NCI-H2227 (cell line): ENCODE data around the gene FAM72A.
"Not testable (repeated sequence)": the region's sequence is repeated elsewhere in the genome, so short reads cannot be mapped to it uniquely, and the experiment has no call there.

Experiments
- DNase-seq: peaks from one replicate; lab custom pipeline; 2025; ENCODE audit not compliant: unreplicated experiment; lab: John Stamatoyannopoulos, UW

FAM72A gene

DNA sequence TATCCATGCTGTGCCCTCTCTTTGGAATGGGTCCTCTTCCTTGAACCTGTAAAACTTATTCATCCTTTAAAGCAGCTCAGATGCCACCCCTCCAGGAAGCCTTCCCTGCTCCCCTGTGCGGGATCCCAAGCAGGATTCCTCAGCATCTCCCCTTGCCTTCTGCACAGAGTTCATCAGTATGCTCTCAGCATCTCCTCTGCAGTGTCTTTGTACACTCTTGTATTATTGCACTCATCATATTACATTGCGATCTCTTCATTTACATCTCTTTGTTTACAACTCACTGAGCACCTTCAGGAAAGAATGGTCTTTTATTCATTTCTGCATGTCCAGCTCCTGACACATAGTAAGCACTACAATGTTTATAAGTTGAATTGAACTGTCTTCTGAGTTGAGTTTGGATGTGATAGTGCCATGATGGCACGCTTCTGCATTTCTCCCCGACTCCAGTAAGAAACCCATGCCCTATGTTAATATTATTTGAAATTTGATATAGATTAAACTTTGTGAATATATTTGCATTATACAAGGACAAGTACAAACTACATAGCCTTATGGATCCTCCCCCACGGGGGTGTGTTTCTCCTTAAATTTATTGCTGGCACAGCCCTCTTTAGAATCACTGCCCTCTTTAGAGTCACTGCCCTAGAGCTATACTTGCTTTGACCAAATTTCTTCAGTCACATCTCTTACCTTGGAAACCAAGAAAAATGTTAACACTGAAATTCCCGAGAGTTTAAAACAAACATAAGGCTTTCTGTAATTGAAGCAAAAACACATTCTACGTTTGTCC, 13.2 kb upstream of the FAM72A start:
- not testable (repeated sequence) for DNase-seq

DNA sequence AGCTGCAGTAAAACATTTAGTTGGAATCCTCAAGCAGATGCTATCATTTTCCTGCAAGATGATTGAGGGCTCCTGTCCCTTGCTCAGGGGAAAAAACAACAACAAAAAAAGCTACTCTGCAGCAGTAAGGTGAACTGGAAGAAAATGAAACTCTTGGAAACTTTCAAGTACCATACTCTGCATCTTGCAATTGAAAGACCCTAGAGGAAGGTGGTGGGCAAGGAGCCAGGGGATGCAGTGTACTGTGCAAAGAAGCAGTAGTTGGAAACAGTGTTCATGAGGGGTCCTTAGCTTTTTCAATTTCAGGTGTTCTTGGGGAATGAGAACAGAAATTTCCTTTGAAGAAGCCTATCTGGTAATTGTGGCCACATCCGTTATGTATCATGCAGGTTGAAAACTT, 8.2 kb upstream of the FAM72A start:
- not testable (repeated sequence) for DNase-seq

DNA sequence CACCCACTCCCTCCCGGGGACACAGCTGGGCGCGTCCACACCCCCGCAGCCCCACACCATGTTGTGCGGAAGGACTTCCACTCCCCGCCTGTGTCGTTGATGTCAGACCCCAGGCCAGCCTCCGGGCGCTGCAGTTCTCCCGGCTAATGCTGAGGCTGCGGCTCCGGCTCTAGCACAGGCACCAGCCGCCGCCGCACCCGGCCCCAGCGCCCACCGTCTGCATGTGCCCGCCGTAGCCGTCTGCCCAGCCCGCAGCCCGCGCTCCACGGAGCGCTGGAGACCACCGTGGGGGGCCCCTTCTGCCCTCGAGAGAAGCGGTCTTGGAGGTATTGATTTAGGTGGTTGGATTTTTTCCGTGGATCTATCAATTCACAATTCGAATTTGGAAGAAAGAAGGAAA, 2.9 kb upstream of the FAM72A start:
- DNase-seq = not testable (repeated sequence)

DNA sequence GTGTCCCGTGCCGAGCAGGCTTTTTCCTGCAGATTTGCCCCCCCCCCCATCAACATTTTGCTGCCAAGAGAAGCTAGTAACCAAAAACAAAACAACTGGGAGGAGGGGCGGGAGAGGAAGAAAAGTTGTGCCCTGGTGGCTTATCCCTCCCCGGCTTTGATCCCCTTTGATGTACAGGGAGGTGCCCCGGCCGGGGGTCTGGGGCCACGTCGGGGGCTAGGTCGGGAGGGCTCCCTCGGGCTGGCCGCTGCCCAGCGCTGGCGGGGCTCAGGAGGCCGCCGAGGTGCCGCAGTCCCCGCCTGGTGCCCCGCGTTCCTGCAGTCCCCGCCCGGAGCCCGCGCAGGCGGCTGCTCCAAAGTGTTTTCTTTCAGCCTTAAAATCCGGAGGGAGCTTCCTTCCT, 2.2 kb upstream of the FAM72A start:
- DNase-seq = not testable (repeated sequence)

DNA sequence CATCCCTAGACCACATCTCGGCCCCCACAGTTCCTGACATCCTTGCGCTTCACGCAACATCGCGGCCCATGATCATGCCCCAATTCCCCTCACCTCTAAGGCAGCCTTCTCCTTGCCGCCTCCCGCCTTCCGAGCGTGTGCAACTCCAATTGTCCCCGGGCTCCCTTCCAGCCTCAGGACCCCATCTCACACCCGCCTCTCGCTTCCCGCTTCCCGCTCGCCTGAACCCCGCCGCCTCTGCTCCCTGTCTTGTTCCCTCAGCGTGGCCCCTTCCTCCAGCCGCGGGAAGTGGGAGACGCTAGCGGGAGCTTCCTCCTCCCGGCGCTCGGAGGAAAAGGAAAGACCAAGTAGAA, 1.5 kb upstream of the FAM72A start:
- not testable (repeated sequence) for DNase-seq

DNA sequence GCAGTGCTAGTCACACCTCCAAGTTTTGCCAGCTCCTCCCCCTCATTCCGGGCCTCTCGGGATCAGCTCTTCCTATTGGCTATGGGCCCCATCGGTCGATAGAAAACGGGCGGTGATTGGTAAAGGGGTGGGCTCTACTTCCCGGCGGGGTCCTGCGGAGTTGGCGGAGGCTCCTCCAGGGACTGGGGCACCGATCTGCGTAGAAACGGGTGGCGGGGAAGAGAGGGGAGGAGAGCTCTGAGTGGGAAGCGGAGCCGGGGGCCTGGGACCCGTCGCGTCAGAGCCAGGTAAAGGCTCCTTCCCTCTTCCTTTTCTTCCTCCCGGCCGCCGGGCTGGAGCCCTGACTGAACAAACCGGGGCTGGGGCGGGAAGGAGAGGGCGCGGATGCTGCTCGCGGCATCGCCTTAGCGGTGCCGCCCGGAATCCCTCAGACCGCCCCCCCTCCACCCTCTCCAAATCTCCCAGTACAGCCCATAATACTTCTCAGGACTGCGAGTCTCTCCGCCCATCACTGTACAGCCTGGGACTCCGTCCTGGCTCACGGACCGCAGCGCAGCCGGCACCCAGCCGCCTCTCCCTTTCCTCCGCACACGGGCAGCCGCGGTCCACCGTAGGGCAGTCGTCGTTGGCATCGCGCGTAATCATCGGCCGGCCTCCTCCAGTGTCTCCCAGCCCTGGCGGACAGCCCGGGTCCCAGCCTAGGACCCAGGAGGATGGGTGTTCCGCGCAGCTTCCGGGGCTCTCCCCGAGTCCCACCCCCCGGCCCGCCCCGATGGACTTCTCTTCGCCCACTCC, 922 bp upstream of the FAM72A start, which contains the start of gene SRGAP2:
Gene SRGAP2 (plus strand): TSS at position 178 of the 795 bp plus-strand sequence. CDS start 2,430 bp downstream, outside the sequence.
- peak; percentile 63 for DNase-seq

DNA sequence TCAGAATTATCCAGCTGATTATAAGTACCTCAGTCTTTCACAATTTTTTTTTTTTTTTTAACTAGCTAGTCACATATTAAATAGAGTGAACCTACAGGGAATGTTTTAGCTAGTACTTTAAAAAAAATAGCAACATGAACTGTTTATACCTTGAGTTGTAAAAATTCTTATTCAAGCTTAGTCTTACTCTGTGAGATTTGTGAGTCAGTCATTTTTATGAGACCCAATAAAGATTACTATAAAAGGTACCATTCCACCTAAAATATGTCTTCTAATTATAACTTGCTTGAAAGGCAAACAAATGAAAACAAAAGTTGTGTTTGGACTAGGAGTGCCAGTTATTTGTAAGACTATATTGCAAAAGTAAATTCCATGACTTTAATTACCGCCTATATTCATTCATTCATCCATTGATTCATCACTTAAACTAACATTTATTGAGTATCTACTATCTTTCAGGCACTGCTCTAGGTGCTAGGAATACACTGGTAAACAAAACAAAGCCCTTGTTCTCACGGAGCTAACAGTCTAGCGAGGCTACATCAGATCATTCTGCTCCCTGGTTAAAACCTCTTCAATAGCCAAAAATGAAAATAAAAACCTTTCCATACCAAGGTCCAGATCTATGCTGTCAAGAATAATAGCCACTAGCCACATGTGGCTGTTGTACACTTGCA, 5.8 kb downstream of the FAM72A start:
- DNase-seq = not testable (repeated sequence)

DNA sequence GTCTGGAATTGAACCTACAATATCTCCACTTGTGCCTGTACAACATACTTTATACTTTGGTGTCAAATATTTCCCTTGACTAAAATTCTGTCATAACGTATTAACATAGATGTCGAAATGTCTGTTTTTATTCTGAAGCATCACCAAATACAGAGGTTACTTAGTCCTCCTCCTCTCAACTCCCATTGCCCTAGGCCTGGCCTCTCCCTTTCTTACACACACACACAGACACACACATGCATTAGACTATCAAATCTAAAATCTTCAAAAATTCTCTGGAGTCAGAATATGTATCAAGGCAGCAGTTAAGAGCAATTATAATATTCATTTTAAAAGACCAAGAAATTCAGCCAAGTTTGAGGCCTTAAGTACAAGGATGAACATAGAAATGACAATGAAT, 7.5 kb downstream of the FAM72A start:
- not testable (repeated sequence) for DNase-seq

DNA sequence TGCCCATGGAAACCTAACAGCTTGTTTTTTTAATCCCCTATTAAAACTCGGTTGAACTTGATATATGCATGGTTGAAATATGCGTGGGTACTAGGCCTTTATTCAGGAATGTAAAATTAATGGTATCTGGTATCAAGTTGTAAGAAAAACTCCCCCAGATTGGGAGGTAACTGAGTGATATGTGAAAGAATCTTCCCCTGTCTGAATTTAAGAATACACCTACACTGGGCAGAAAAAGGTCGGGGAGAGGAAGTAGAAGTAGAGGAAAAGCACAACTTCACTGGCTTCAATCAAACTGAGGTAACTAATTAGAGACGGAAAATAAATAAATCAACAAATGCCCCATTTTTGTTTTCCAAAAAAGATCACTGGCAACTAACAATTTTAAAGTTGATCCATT, 15.8 kb downstream of the FAM72A start:
- DNase-seq = not testable (repeated sequence)

DNA sequence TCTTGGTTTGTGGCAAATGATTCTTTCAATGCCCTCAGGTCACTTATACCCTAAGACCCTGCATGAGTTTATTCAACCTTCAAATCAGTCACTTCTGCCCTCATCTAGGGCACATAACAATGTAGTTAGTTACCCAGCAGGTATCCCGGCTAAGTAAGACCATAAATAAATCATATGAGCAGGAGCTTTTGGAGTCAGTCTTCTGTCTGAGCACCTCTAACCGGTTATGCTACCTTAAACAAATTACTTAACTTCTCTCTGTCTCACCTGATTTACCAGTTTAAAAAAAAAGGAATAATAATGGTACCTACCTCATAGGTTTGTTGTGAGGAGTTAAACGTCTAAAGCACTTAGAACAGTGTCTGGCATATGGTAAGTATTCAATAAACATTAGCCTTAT, 16.9 kb downstream of the FAM72A start:
- DNase-seq = not testable (repeated sequence)

DNA sequence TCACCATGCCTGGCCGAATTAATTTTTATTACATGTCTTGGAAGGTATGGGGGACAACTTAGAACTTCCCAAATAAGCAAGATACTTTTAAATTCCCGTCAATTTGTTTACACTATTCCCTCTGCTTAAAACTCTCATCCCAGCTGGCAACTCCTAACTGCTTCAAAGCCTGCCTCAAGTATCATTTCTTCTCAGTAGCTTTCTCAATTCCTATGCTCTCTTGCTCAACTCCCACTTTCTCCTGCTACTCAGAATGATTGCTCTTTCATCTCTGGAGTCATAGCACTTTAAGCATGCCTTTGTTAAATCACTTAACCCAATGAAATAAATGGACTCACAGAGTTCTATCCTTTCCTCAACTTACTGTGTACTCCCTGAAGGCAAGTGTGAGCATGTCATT, 18.9 kb downstream of the FAM72A start:
- DNase-seq = not testable (repeated sequence)

DNA sequence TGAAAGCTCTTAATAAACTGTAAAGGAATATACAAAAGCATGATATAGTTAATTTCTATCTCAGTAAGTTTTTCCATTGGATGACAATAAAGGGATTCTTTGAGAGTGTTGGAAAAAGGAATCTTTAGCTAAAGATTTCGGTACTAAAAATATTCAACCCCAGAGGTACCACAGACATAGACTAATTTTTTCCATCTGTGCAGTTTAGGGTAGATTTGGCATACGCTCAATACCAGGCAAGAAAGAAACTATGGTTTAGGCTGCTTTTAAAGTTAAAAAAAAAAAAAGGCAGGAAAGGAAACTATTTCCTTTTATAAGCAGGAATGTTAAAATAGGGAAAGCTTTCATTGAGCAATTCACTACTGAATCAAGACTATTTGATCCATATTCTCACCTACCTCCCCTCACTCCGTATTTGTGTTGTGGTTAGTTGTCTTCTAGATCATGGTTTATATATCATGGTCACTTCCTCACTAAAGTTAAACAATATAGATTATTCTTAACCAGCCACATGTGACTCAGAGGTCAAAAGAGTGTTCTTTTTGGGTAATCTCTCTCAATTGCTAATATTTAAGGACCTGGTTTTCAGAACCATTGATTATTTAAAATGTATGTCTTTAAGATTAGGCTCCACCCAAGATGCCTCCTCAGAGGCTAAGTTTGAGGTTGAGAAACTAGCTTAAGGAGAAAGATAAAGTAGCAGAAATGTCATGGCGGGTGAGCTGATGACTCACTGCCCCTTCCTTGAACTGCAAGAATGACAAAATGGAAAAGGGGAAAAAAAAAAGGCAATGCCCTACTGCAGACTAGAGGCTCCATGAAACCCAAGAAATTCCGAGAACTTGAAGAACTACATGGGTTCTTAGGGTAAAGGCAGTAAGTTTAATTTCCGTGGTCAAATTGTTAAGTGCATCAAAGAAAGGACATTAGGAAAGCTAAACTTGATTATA, 20.0 kb downstream of the FAM72A start:
- DNase-seq = not testable (repeated sequence)

DNA sequence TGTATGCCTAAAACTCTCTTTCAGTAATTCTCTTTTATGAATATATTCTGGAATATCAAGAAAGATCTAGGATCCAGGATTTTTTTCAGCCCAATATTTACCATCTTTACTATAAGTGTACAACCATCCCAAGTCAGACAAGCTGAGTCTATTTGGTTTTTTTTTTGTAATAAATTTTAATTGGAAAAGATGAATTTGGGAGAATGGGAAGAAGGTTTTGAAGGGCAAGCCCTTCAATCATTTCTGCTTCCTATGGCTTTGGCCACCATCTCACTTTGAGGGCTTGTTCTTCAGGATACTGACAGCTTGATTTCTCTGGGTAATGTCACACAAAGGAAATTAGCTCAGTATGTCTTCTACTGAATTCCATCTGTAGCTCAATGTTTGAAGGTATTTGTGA, 23.0 kb downstream of the FAM72A start:
- not testable (repeated sequence) for DNase-seq

DNA sequence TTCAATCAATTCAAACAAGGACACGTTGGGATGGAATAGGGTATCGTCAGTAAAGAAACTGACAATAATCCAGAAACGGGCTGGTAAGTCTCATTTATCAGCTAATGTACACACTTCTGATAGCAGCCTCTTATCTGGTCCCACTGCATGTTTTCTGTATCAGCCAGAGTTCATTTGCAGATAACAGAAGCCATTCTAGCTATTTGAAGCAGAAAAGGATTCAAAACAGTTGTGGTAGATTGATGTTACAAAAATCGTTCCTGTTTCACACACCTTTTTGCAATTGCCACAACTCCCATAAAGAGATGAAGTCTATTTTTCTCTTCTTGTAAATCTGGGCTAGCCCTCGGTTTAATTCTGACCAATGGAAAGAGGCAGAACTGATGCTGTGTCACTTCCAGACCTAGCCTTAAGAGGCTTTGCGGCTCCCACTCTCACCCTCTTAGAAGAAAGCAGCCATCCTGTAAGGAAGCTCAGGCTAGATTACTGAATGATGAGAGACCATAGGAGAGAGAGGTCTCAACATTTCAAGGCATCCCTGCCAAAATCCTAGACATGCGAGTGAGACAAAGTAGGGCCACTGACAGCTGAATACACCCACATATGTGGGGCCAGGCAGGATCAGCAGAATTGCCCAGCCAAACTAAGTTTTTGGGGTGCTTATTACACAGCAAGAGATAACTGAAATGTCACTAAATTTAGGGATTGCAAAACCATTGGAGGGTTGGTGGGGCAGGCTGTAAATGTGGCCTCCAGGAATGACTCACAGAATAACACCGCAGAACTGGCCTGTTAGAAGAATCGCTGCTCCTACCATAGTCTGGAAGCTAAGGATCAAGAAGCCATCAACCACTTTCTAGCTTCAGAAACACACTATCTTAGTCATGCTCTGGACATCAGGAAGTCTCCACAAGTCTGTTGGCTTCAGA, 24.3 kb downstream of the FAM72A start:
- DNase-seq = not testable (repeated sequence)

DNA sequence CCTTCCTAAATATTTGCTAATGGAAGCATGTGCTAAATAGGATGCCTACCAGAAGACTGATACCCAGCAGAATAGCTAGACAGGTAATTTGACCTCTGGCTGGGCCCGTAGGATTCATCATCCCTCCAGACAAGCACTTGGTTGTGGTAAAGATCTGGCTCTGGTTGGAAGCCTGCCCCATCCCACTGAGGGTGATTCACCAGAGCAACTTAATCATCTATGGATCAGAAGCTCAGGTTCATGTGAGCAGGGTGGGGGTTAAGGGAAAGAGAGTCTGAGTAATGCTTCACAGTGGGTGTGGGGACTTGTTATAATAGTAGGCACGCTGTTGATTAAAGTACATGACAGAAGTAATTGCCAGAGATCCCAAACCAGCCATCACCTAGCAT, 26.5 kb downstream of the FAM72A start:
- not testable (repeated sequence) for DNase-seq

DNA sequence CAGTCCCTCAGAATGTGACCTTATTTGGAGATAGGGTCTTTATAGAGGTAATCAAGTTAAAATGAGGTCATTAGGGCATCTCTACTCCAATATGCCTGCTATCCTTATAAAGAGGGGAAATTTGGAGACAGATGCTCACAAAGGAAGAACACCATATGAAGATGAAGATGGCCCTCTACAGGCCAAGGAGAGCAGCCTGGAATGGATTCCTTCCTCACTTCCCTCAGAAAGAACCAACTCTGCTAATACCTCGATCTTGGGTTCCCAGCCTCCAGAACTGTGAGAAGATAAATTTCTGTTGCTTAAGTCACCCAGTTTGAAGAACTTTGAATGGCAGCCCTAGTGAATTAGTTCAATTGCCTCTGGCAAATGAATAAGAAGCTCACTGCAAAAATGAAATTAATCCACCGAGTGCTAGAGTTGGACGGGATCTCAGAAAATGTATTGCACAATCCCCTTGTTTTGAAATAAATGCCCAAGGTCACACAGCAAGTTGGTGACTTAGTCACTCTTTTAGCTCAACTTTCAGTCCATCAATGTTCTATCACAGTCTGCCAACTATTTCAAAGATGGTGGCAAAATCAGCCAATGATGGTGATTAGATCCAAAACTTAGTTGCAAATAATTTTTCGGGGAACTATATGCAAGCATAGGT, 27.1 kb downstream of the FAM72A start:
- DNase-seq = not testable (repeated sequence)

DNA sequence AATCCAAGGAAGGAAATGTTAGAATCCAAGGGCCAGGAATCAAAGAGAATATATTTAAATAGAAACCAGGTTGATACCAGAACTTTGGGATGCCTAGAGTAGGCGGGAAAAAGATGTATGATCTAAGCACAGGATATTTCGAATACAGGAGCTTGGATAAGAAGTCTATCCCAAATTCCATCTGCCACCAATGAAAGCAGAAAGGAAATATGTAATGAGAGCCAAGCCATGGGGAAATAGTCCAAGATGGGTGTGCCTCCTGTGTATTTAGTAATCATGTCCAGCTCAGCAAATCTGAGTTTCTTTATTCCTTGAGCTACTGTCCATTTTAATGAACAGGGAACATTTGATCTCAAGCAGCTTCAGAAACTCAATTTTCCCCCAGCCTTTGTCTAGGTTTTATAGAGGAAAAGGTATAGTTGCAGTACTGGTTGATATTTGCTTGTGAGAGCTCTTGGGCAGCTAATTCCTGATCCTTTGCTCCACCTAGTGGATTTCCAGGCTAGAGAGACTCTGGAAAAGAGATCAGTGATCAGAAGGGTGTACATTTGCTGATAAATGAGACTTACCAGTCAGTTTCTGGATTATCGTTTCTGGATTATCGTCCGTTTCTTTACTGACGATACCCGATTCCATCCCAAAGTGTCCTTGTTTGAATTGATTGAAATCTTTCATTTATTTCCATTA, 28.3 kb downstream of the FAM72A start:
- DNase-seq = peak; percentile 35

DNA sequence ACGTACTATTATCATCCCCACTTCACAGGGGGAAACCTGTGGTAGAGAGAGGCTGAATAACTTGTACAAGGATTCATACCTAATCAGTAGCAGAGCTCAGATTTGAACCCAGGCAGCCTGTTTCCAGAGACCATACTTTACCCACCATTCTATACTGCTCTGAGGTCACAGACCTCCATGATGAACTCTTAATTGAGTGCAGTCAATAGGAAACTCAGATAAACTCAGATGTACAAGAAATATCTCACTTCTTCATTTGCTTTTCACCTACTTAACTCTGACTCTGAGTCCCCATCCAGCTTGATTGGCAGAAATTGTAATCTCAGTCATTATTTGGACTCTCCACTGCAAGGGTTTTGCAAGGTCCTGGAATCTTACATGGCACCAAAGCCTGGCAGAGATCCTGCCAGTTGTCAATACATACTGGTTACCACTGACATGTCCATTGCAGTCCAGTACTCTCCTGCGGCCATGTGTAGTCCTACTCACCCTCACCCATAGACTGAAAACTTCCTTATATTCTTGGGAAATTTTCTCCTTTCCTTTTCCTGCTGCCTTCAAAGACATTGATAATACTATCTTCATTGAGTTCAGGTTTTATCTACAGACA, 29.4 kb downstream of the FAM72A start:
- DNase-seq = not testable (repeated sequence)
